HK-2 (cell line): ENCODE results near the gene LRRC55.

Source experiments
- DNase-seq: peaks from one replicate; pipeline ENCODE4 v3.0.0-alpha.2; 2018; ENCODE audit not compliant: unreplicated experiment

The LRRC55 gene

GRCh38 chr11:57202281-57202680 is 20.5 kb downstream of the LRRC55 start:
- no peak for DNase-seq

- DNase-seq, result no peak
These were observed 21.6 kb downstream of the LRRC55 start for GRCh38 chr11:57203359-57203758.

GRCh38 chr11:57203882-57204480 is 22.2 kb downstream of the LRRC55 start:
- no peak for DNase-seq

GRCh38 chr11:57205041-57205641 is 23.4 kb downstream of the LRRC55 start:
- no peak for DNase-seq

GRCh38 chr11:57207168-57207567 is 25.4 kb downstream of the LRRC55 start:
- no peak for DNase-seq

- no peak for DNase-seq
These were observed 29.0 kb downstream of the LRRC55 start for GRCh38 chr11:57210781-57211180.

- DNase-seq, result no peak
These were observed 31.8 kb downstream of the LRRC55 start for GRCh38 chr11:57213342-57214097.

GRCh38 chr11:57214098-57214417 is 32.3 kb downstream of the LRRC55 start:
- no peak for DNase-seq

- no peak for DNase-seq
These were observed 32.7 kb downstream of the LRRC55 start for GRCh38 chr11:57214494-57214893.

GRCh38 chr11:57216463-57216862 is 34.7 kb downstream of the LRRC55 start:
- no peak for DNase-seq

- DNase-seq, result no peak
These were observed 35.3 kb downstream of the LRRC55 start for GRCh38 chr11:57217053-57217452.

GRCh38 chr11:57219021-57219627 is 37.4 kb downstream of the LRRC55 start:
- no peak for DNase-seq

GRCh38 chr11:57222239-57222638 is 40.5 kb downstream of the LRRC55 start:
- DNase-seq, result no peak

- DNase-seq, result no peak
These were observed 41.8 kb downstream of the LRRC55 start for GRCh38 chr11:57223601-57224000.

- no peak for DNase-seq
These were observed 42.4 kb downstream of the LRRC55 start for GRCh38 chr11:57224128-57224527.

- DNase-seq, result no peak
These were observed 42.8 kb downstream of the LRRC55 start for GRCh38 chr11:57224537-57224936.

GRCh38 chr11:57228600-57228999 is 46.8 kb downstream of the LRRC55 start:
- DNase-seq, result no peak

- DNase-seq, result no peak
These were observed 48.6 kb downstream of the LRRC55 start for GRCh38 chr11:57230316-57230715.

GRCh38 chr11:57230791-57231538 is 49.2 kb downstream of the LRRC55 start:
- no peak for DNase-seq

GRCh38 chr11:57231539-57232253 is 49.9 kb downstream of the LRRC55 start:
- DNase-seq, result no peak

GRCh38 chr11:57233702-57234101 is 51.9 kb downstream of the LRRC55 start:
- no peak for DNase-seq
